Measurements from ENCODE around the gene TNFRSF1A.

TNFRSF1A gene

DNA sequence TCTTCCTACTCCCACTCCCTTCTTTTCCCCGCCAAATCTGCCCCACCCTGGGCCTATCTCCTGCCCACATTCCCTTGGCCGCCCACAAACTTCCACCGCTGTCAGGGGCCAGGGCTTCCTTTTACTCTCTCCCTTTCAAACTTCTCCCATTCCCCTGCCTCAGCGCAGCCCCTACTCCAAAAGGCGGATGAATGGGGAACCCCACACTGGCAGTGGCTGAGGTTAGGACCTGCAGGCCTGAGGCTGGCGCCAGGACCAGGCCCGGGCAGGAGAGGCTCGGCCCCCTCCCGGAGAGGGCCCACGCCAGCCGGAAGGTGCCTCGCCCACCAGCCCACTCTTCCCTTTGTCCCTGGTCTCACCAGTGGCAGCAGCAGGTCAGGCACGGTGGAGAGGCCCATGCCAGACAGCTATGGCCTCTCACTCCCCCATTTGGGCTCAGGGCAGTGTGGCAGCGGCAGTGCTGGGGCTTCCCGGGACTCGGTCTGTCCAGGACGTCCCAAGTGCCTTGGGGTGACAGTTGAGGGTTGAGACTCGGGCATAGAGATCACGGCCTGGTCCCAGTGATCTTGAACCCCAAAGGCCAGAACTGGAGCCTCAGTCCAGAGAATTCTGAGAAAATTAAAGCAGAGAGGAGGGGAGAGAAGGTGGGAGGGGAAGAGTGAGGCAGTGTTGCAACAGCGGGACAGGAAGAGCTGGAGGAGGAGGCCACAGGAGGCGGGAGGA is at the start of gene TNFRSF1A:
Gene TNFRSF1A (minus strand): TSS at position 660 of the 723 bp plus-strand sequence. CDS start 262 bp downstream, at position 398.
- DNase-seq = peak; percentile 56

DNA sequence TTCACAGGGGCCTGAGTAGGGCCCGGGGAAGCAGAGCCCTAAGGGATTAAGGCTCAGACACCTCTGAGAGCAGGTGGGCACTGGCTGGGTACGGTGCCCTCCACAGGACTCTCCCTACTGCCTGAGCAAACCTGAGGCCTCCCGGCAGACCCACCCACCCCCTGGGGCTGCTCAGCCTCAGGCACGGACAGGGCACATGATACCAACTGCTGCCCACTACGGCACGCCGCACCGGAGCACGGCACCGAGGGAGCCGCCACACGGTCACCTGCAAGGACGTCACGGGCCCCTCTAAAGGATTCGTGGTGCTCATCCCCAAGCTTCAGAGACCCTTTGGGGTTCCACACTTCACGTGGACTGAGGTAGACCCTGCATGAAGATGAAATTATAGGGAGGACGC is 49.1 kb upstream of the TNFRSF1A start:
- no peak for DNase-seq

DNA sequence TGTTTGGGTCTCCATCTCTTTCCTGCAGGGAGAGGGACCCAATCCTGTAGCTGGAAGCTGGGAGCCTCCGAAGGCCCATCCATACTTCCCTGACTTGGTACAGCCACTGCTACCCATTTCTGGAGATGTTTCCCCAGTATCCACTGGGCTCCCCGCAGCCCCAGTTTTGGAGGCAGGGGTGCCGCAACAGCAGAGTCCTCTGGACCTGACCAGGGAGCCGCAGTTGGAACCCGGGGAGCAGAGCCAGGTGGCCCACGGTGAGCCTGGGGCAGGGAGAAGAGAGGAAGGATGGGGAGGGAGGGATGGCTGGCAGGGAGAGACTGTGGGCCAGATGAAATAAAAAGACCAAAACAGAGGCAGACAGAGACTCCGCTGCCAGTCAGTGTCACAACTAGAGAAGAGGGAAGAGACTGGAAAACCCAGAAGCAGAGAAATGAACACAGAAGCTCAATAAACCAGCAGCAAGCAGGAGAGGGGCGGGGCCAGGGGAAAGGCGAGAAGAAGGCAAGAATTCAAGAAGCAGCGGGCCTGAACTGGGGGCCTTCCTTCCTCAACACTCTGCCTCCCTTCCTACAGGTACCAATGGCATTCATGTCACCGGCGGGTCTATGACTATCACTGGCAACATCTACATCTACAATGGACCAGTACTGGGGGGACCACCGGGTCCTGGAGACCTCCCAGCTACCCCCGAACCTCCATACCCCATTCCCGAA is 48.4 kb upstream of the TNFRSF1A start:
- DNase-seq = no peak

DNA sequence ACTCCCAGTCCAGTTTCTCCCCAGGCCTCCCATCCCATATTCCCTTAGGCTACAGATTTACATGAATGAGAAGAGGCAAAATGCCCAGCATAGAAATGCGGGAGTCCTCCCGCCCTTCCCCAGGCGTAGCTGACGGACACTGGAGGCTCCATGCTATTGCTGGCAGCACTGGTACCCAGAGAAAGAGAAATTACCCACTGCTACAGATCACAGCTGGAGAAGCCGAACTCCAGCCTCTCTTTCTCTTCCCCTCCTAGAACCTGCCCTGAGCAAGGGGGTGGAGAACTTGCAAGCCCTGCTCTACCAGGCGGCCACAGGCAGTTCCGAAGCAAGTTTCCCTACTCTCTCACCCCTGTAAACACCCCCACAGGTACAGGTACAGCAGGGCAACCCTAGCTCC is 45.7 kb upstream of the TNFRSF1A start:
- DNase-seq = no peak

DNA sequence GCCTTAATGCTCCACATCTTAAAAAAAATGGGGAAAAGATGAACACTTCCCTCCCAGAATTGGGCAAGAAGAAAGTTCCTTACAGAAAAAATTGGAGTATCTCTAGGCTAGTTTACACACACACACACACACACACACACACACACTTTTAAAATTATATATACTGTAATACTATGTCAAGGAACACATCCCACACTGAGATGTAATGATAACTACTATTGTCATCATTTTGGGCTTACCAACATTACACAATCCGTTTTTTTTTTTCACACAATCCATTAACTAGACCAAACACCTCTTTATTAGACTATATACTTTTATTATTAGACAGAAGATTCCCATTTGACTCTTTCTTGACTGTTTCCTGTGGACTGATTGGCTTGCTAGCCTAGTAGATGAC is 44.6 kb upstream of the TNFRSF1A start:
- DNase-seq = no peak

DNA sequence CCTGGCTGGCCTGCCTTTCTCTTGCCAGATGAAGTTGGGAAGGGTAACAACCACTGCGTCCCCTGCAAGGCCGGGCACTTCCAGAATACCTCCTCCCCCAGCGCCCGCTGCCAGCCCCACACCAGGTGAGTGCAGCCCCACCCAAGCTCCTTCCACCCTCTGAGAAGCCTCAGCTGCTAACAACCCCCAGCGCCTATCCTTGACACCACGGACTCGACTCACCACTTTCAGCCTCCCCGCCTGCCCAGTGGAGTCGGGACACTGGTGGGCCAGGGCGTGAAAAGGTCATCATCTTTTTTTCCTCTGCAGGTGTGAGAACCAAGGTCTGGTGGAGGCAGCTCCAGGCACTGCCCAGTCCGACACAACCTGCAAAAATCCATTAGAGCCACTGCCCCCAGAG is 44.2 kb upstream of the TNFRSF1A start:
- no peak for DNase-seq

DNA sequence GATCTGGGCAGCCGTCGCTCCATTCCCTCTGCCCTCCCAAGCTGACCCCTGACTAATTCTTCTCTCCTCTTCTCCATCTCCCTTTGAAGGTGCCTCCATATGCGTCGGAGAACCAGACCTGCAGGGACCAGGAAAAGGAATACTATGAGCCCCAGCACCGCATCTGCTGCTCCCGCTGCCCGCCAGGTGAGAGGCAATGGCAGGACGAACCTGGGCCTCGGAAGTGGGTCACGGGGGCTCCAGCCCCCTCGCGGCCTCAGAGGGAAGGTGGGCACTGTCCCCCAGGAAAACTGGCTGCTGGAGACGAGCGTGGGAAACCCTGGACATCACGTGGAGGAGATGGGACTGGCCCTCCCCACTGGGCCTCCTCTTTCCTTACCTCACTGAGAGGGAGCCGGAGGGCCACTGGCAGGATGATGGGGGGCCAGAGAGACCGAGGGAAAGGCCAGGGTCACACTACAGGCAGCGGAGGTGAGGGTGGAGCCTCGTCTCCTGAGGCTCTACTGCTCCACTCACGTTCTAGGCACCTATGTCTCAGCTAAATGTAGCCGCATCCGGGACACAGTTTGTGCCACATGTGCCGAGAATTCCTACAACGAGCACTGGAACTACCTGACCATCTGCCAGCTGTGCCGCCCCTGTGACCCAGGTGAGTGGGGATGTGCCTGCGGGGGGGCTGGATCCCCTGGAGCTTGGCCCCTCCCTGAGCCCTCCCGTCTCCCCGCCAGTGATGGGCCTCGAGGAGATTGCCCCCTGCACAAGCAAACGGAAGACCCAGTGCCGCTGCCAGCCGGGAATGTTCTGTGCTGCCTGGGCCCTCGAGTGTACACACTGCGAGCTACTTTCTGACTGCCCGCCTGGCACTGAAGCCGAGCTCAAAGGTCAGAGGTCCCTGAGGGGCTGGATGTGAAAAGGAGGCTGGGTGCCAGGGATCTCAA is 42.9 kb upstream of the TNFRSF1A start:
- DNase-seq = no peak

DNA sequence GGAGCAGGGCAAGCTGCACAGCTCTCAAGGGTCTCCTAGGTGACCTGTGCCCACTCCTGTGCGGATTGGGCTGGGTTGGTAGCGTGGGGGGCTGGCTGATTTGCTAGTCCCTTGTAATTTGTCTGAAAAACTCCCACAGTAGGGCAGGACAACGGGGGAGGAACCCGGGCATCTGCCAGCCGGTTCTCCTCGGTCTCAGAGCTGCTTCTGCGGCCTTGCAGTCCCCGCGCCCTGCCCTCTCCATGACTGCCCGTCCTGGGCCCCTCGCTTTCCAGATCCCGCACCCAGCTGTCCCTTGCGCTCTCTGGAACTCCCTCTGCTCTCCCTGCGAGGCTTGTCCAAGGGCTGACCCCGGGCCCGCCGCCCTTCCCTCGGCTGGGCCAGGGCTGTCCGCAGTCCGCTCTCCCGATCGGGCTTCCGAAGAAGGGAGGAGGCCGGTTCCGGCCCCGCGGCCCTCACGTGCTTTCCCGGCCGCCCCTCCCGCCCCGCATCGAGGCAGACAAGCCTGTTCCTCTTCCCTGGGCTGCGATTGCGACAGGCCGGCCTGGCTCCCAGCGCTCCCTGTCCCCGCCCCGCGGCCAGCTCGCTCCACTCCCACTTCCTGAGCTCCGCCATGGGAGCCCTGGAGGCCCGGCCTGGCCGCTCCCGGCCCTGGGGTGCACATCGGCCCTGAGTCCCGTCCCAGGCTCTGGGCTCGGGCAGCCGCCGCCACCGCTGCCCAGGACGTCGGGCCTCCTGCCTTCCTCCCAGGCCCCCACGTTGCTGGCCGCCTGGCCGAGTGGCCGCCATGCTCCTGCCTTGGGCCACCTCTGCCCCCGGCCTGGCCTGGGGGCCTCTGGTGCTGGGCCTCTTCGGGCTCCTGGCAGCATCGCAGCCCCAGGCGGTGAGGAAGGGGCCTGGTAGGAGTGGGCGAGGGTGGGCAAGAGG is 42.0 kb upstream of the TNFRSF1A start, which contains the start of gene LTBR:
Gene LTBR (plus strand): TSS at position 591 of the 927 bp plus-strand sequence. CDS start 197 bp downstream, at position 788.
- no peak for DNase-seq

DNA sequence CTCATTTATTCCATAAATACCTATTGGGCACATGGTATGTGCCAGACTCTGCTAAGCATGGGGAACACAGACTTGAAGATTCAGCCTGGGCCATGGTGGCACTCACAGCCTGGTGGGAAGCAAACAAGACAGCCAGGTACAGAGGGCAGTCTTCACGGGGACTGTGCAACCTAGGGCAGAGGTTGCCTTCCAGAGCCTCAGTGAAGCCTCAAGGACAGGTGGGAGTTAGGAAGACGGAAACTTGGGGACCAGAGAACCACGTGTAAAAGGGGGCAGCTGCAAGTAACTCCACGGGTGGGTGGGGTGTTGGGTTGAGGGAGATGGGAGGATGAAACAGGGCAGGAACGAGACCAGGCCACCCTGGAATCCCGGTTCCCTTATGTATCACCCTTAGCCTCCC is 41.1 kb upstream of the TNFRSF1A start:
- no peak for DNase-seq

DNA sequence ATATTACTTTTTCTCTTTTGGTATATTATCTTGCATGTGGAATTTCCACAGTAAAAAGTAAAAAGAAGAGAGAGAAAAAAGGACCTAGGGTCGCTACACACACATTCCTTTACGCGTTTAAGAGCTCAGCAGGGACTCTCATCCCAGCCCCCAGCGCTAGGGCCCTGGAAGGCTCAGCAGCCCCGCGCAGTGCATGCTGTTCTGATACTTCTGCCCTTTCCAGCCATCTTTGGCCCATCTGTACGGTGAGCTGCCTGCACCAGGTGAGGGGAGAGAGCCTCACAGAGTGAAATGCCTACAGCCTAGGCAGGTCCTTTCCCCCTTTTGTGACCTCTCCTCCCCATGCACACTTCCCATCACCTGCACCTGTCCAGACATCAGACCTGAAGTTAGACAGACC is 40.5 kb upstream of the TNFRSF1A start:
- no peak for DNase-seq

DNA sequence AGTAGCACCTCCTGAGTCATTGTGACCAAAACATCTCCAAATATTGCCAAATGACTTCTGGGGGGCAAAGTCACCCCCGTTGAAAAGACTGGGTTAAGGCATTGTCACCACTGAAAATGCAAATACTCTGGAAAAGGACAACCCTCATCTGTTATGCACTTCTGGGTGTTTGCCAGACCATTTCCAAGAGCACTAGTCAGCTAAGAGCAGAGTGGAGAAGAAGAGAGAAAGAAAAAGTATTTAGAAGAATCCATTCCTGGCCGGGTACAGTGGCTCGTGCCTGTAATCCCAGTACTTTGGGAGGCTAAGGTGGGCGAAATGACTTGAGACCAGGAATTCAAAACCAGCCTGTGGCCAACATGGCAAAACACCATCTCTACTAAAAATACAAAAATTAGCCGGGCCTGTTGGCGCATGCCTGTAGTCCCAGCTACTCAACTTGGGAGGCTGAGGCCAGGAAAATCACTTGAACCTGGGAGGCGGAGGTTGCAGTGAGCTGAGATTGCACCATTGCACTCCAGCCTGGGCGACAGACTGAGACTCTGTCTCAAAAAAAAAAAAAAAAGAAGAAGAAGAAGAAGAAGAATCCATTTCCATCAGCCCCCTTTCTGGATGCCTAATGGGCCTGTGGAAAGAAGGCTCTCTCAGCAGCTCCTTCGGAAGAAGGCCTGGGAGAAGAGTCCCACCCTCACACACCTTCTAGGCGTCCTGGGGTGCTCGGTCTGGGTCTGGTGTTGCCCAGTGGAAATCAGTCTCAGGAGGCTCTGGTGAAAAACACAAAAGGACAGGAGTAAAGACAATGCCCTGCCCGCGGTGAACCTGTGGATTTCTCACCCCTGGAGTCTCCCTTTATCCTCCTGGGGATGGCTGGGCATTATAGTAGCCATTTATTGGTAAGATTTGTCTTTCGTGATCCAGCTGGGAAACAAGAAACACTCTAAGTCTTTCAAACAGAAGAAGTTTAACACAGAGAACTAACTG is 38.6 kb upstream of the TNFRSF1A start:
- DNase-seq = no peak

DNA sequence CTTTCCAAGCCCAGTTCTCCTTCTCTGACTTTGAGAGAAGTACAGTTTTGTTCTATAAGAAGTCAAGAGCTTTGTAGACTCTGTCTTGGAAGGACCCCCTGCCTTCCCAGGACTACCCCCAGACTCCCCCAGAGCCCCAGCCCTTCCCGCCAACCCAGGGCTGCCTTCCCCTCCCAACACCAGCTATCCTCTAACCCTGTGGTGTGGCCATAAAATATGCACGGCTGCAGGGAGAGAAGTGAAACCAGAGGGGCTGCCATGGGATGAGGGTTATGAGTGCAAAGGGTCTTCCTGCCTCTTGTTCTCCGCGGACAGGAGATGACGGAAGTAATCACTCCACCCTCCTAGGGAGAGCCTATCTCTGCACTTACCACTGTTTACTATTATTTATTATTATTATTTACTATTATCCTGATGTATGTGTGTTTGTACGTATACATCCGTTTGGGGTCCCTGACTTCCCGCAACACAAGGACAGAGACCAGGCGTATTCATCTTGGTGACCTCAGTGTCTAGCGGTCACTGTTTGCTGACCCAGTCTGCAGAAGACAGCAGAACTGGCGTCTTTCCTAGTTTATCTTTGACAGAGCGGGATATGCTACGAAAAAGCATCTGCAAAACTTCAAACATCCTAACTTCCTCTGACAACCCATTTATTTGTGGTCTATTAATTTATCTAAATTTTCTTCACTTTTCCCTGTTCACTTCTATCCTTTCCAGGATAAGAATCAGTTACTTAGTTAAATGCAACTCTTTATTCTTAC is 37.0 kb upstream of the TNFRSF1A start:
- no peak for DNase-seq

DNA sequence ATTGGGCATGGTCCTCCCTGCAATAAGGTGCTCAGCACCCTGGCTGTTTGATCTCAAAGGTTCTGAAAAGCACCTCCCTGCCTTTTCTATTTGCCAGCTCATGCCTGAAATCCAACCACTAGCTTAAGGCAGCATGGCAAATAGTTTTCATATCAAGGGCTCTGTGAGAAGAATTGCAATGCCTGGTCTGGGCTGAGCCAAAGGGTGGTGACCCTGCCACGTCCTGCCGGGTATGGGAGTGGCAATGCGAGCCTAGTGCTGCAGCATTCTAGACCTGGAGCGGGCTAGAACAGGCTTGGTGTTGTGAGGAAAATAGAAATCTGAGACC is 35.8 kb upstream of the TNFRSF1A start:
- DNase-seq = no peak

DNA sequence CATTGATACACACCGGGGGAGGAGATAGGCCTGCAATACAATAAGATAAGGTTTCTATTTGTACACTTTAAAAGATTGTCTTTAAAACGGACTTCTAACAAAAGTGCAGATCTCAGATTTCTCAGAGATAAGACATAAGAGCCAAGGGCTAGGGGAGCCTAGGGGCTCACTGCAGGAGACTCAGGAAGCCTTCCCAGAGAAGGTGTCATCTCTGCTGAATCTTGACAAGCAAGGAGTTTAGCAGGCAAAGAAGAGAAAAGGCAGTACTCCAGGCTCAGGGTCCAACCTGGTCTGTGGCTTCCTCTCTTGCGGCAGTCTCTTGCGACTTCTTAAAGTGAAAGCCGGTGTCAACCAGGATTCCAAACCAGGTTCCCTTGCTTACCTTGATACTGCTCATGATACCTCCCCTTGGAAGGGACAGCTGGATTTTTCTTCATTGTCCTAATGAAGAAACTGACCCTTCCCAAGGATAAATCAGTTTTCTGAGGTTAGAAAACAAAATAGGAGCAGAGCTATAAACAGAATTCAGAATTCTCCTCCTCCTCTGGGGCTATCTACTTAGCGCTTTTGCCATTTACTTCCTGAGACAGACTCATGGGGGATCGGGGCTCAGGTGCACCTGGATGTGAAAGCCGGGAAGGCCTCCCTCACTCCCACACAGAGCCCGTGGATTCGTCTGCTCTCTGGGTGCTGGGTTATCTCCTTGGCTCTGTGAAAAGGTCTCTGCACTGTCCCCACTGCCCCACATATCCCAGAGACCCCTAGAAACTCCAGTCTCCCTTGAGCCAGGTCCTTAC is 35.2 kb upstream of the TNFRSF1A start:
- no peak for DNase-seq

DNA sequence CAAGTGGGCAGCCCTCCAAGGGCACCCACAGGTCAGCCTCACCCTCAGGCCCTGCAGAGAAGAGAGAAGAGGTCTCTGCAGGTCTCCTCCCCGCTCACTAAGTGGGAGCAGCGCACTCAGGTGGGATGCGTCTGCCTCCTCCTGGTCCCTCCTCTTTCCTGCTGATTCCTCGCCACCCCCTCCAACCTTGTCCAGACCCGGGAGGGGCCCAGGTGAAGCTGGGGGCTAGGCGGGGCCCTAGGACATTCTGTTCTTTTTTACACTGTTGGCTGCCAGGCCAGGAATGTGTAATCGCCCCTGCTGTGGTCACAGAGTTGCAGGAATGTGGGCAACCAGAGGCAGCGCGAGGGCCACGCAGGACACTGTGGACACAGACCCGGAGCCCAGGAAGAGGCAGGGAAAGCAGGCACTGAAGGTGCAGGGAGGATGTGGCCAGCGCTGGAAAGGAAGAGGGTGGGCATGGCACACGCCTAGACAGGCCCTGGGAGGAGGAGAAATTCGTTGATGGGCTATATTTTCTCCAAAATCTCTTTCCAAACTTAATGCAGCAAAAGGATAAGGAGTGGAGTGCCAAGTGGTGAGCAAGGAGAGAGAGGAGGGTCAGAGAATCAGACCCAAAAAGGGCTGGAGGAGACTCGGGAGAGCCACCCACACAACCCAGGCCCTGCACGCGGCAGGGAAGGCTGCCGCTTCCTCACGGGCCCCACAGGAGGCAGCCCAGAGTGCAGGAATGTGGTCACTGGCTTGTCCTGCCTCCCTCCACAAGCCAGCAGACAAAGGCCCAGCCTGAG is 34.4 kb upstream of the TNFRSF1A start:
- no peak for DNase-seq

DNA sequence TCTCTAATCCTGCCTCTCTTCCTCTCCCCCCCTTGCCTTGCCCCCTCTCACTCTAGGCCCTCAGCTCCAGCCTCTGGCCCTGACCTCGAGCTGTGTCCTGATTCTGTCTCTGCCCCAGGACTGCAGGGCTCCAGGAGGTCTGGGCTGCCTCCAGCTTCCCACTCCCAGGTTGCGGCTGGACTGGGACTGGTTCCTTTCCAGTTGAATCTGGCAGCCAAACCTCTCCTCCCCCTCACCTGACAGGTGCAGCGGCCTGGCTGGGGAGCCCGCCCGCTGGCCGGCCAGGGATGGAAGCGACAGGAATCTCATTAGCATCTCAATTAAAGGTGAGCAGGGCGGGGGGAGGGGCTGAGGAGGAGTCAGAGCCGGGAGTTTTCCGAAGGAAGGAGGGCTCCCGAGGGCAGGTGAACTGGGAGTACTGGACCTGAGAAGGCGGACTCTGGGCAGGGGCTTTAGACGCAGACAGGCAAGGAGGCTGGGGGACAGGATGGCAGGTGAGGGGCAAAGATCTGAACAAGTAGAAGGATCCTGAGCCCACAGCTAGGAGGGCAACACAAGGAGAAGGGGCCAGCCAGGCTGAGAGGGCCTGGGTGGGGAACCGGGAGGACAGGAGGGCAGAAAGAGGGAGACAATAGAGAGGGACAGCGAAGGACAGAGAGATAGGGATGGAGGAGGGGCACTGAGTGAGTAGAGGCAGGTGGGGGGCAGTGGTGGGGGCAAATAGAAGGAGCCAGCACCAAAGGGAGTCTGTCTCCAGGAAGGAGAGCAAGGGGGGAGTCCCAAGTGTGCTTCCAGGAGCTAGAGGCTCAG is 33.6 kb upstream of the TNFRSF1A start, which contains the start of gene SCNN1A:
Gene SCNN1A (minus strand): TSS at position 295 of the 810 bp plus-strand sequence. CDS start 780 bp downstream, outside the sequence.
- no peak for DNase-seq

DNA sequence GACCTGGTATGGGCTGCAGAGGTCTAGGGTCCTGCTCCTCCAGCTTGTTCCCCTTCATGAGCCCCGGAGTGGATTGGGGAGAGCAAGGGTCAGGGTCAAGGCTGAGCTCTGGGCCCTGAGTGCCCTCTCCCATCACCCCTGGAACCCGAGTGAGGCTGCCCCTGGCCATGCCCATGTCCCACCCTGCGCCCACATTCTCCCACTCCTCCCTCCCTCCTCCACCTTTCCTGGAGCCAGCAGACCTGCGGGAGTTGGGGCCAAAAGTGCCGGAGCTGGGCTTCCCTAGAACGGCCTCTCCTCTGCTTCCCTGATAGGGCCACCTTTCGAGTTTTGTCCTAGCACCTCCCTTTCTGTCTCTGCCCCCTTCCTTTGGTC is 32.9 kb upstream of the TNFRSF1A start:
- DNase-seq = no peak

Data from CD4-positive, alpha-beta T cell treated with Interleukin-4 for 4 hours (primary cell).